K562 (cell line): Measurements from ENCODE around the gene AGA.

Source experiments
- E2F1 ChIP-seq: sonication (generic); formaldehyde crosslinking; IDR thresholded peaks from 2 replicates; pipeline ENCODE4 v1.8.1; 2023; ENCODE audit warnings: mild to moderate bottlenecking, missing genetic modification reagents, moderate library complexity
- EP300 ChIP-seq: IDR thresholded peaks from 2 replicates; pipeline ENCODE4 v1.6.1; 2012; ENCODE audit warnings: low read length, improper control_type of control experiment
- JUND ChIP-seq, 2 experiments: IDR thresholded peaks; 2 replicates in 1 of 2; 3 replicates in 1 of 2; pipeline ENCODE4 v1.6.1; 2011; ENCODE audit warnings: borderline replicate concordance in 2 of 2, low read depth in 2 of 2, low read length in 2 of 2, improper control_type of control experiment in 1 of 2, missing biosample characterization in 1 of 2, missing genetic modification characterization in 1 of 2, missing genetic modification reagents in 1 of 2
- MAZ ChIP-seq, 2 experiments: fragments of 450-650 bp in 1 of 2; sonication (generic) in 1 of 2; formaldehyde crosslinking; IDR thresholded peaks in 1 of 2; conservative IDR thresholded peaks in 1 of 2; 2 replicates each; pipeline versions ENCODE4 v1.4.0 to v1.5.0; 2020; ENCODE audit warnings: mild to moderate bottlenecking in 1 of 2, missing genetic modification reagents in 1 of 2
- MXD1 ChIP-seq: fragments of 250-450 bp; sonication (Bioruptor Pico); IDR thresholded peaks from 2 replicates; pipeline ENCODE4 v1.8.0; 2021; ENCODE audit warnings: borderline replicate concordance, mild to moderate bottlenecking, moderate library complexity; ENCODE audit not compliant: poor library complexity, severe bottlenecking
- MXI1 ChIP-seq: IDR thresholded peaks from 2 replicates; pipeline ENCODE4 v1.6.1; 2011; ENCODE audit warnings: low read depth, mild to moderate bottlenecking, improper control_type of control experiment, low read length
- NFIC ChIP-seq: fragments of 450-650 bp; IDR thresholded peaks from 2 replicates; pipeline ENCODE4 v1.6.1; 2017; ENCODE audit warnings: mild to moderate bottlenecking, inconsistent platforms
- TCF3 ChIP-seq: sonication (generic); formaldehyde crosslinking; IDR thresholded peaks from 2 replicates; pipeline ENCODE4 v1.4.0; 2020; ENCODE audit warnings: mild to moderate bottlenecking, missing genetic modification reagents
- USF1 ChIP-seq: sonication (generic); formaldehyde crosslinking; IDR thresholded peaks from 2 replicates; pipeline ENCODE4 v1.9.0; 2022; ENCODE audit warnings: mild to moderate bottlenecking, missing genetic modification reagents
- YBX1 ChIP-seq: fragments of 450-650 bp; IDR thresholded peaks from 2 replicates; pipeline ENCODE4 v1.7.1; 2016; ENCODE audit warnings: mild to moderate bottlenecking
- YY1 ChIP-seq, 3 experiments: IDR thresholded peaks; 2 replicates each; pipeline ENCODE4 v1.6.1; 2011; ENCODE audit warnings: low read length in 2 of 3, mild to moderate bottlenecking in 2 of 3, moderate library complexity in 2 of 3, borderline replicate concordance in 1 of 3, control low read depth in 1 of 3, low read depth in 1 of 3; ENCODE audit not compliant: insufficient read depth in 3 of 3, insufficient replicate concordance in 2 of 3, control insufficient read depth in 1 of 3, insufficient read length in 1 of 3; ENCODE audit errors: extremely low read depth in 1 of 3
- ZKSCAN1 ChIP-seq: fragments of 150-350 bp; IDR thresholded peaks from 2 replicates; pipeline ENCODE4 v1.6.1; 2016; ENCODE audit warnings: low read depth, low read length
- ZNF140 ChIP-seq: fragments of 250-450 bp; sonication (Bioruptor Pico); IDR thresholded peaks from 2 replicates; pipeline ENCODE4 v1.8.0; 2021; ENCODE audit warnings: moderate library complexity, mild to moderate bottlenecking, inconsistent platforms
- ZNF3 ChIP-seq: fragments of 250-450 bp; sonication (Bioruptor Pico); IDR thresholded peaks from 2 replicates; pipeline ENCODE4 v1.5.0; 2021; ENCODE audit warnings: mild to moderate bottlenecking, moderate library complexity

- TF ChIP-seq E2F1 (no peak), MXD1 (CRISPR knock-in tag) (no peak), TCF3 (CRISPR knock-in tag) (peak; percentile 62), YY1 (IDR thresholded peaks at IDR 0.05; ENCODE audit: borderline replicate concordance in 1 of 3, control insufficient read depth in 1 of 3, extremely low read depth in 1 of 3, insufficient read depth in 3 of 3, insufficient read length in 1 of 3, insufficient replicate concordance in 2 of 3, low read depth in 1 of 3, low read length in 2 of 3) (no peak), USF1 (CRISPR knock-in tag) (no peak), NFIC (no peak; the same call in 1 of the 2 replicates), MXI1 (no peak), EP300 (peak; percentile 35; the same call in 1 of the 2 replicates), MAZ (CRISPR knock-in tag; conservative IDR thresholded peaks at IDR 0.05 in 1 of 2, IDR thresholded peaks at IDR 0.05 in 1 of 2) (no peak), ZKSCAN1 (no peak), ZNF3 (CRISPR knock-in tag) (no peak), YBX1 (no peak), JUND (IDR thresholded peaks at IDR 0.05; ENCODE audit: borderline replicate concordance, low read depth, low read length) (no peak), JUND (tag; IDR thresholded peaks at IDR 0.05; ENCODE audit: borderline replicate concordance, low read depth, low read length) (no peak), ZNF140 (CRISPR knock-in tag) (no peak)
Measured at GRCh38 chr4:177455561-177455970, 13.3 kb upstream of the AGA start.
